ENCODE measurements around the gene ECSCR.
"Not testable (repeated sequence)": the region's sequence is repeated elsewhere in the genome, so short reads cannot be mapped to it uniquely, and the experiment has no call there.

The ECSCR gene

GRCh38 chr5:139410121-139410992 lies 52.2 kb downstream of the ECSCR start:
- no peak for DNase-seq

GRCh38 chr5:139409116-139409515 lies 53.4 kb downstream of the ECSCR start:
- not testable (repeated sequence) for DNase-seq

GRCh38 chr5:139408191-139408590 lies 54.4 kb downstream of the ECSCR start:
- no peak for DNase-seq

- no peak for DNase-seq
These were observed 55.0 kb downstream of the ECSCR start for GRCh38 chr5:139407517-139407916.

GRCh38 chr5:139406963-139407362 lies 55.6 kb downstream of the ECSCR start:
- DNase-seq, result no peak

GRCh38 chr5:139404484-139404840 lies 58.1 kb downstream of the ECSCR start:
- no peak for DNase-seq

- peak; percentile 98 to 99 for DNase-seq
These were observed 58.6 kb downstream of the ECSCR start, which contains the start of gene SPATA24 for GRCh38 chr5:139403787-139404483. SPATA24 (minus strand) TSS chr5:139404089; CDS start chr5:139404060, 29 bp downstream.

- no peak for DNase-seq
These were observed 59.1 kb downstream of the ECSCR start for GRCh38 chr5:139403418-139403786.

- DNase-seq, result no peak
These were observed 59.9 kb downstream of the ECSCR start for GRCh38 chr5:139402561-139403158.

GRCh38 chr5:139401546-139401945 lies 61.0 kb downstream of the ECSCR start:
- DNase-seq, result no peak

GRCh38 chr5:139399501-139400121 lies 62.9 kb downstream of the ECSCR start:
- no peak for DNase-seq

Data from activated CD4-positive, alpha-beta T cell treated with anti-CD3 and anti-CD28 coated beads for 4 hours (primary cell).